Measurements from ENCODE around the gene EDEM1.

- TF ChIP-seq CTCF (IDR thresholded peaks at IDR 0.05) (no peak), POLR2A (IDR thresholded peaks at IDR 0.05) (no peak)
Measured at GRCh38 chr3:5255404-5256344, 68.2 kb downstream of the EDEM1 start.

Data from uterus (tissue), 2 donors.